HCT116 (cell line): ENCODE results near the gene EPHA4. TPM values are rescaled to one million over a fixed set of nuclear protein-coding genes. Genes with fewer than 3 reads are reported as not detected.

ENCODE experiments used
- ATAC-seq: fragments of 200-7000 bp; cut with Tn5 transposase; 2 replicates; pipeline ENCODE4 v1.9.1; 2020; ENCODE audit warnings: mild to moderate bottlenecking, moderate library complexity
- BruUV-seq: library from RNA; stranded (reverse); fragments of 400-500 nt; replicated peaks from 2 replicates; lab custom pipeline; 2021; lab: Mats Ljungman, UMichigan
- CTCF ChIA-PET: fragments of 300-600 bp; sonication (Branson Sonifier 250); formaldehyde crosslinking; loops from one replicate; lab custom pipeline; 2021; ENCODE audit warnings: antibody characterized with exemption; lab: Charles Lee
- POLR2A ChIA-PET: fragments of 300-600, 350-600 bp; sonication (Branson Sonifier 250); formaldehyde crosslinking; loops from one replicate; lab custom pipeline; 2021; ENCODE audit warnings: antibody characterized with exemption; lab: Charles Lee
- RAD21 ChIA-PET, 2 experiments: fragments of 300-600 bp; sonication (Branson Sonifier 250); formaldehyde crosslinking; loops; one replicate each; lab custom pipeline; 2023; ENCODE audit warnings: low total read pairs in 2 of 2; ENCODE audit not compliant: uncharacterized antibody in 2 of 2, unreplicated experiment in 2 of 2, low non-redundant PET in 1 of 2; lab: Charles Lee
- DNase-seq: peaks from one replicate; pipeline ENCODE4 v3.0.0-alpha.2; 2010; ENCODE audit warnings: low read depth, low spot score
- H2AFZ ChIP-seq: fragments of 200-600 bp; shearing (Covaris generic), sonication (generic); 2 replicates; pipeline ENCODE4 v1.6.1; 2017; ENCODE audit warnings: low read depth, mixed run types, mixed read lengths, antibody characterized with exemption, low read length; ENCODE audit not compliant: poor library complexity, severe bottlenecking
- H3K27ac ChIP-seq: 2 replicates; pipeline ENCODE4 v1.5.1; 2012; ENCODE audit warnings: low read depth, low read length
- H3K27me3 ChIP-seq: fragments of 200-600 bp; sonication (generic); 2 replicates; pipeline ENCODE4 v1.6.1; 2016; ENCODE audit warnings: mixed run types, low read length, mixed read lengths; ENCODE audit not compliant: insufficient read depth
- H3K36me3 ChIP-seq, 2 experiments: fragments of 200-500 bp in 1 of 2; fragments of 200-600 bp in 1 of 2; sonication (Bioruptor generic) in 1 of 2; sonication (generic) in 1 of 2; 2 replicates each; pipeline versions ENCODE4 v1.5.1 to v1.6.1; 2014 to 2016; ENCODE audit warnings: low read length in 2 of 2, inconsistent platforms in 1 of 2, mixed read lengths in 1 of 2, mixed run types in 1 of 2; ENCODE audit not compliant: insufficient read depth in 2 of 2, control insufficient read depth in 1 of 2
- H3K4me1 ChIP-seq, 2 experiments: fragments of 200-600 bp in 1 of 2; sonication (generic) in 1 of 2; 2 replicates each; pipeline versions ENCODE4 v1.5.1 to v1.6.1; 2012 to 2017; ENCODE audit warnings: low read length in 2 of 2, inconsistent platforms in 1 of 2, mild to moderate bottlenecking in 1 of 2, mixed read lengths in 1 of 2, mixed run types in 1 of 2, moderate library complexity in 1 of 2; ENCODE audit not compliant: insufficient read depth in 2 of 2, control insufficient read depth in 1 of 2
- H3K4me2 ChIP-seq: fragments of 200-600 bp; sonication (generic); 2 replicates; pipeline ENCODE4 v1.6.1; 2017; ENCODE audit warnings: mixed run types, low read length, mixed read lengths
- H3K4me3 ChIP-seq, 2 experiments: fragments of 200-600 bp in 1 of 2; sonication (generic) in 1 of 2; replicated peaks in 1 of 2; 2 replicates each; pipeline ENCODE4 v1.5.1; 2011 to 2016; ENCODE audit warnings: low read length in 2 of 2, control low read depth in 1 of 2, low read depth in 1 of 2, mild to moderate bottlenecking in 1 of 2, mixed read lengths in 1 of 2, mixed run types in 1 of 2
- H3K79me2 ChIP-seq: fragments of 200-600 bp; sonication (generic); 2 replicates; pipeline ENCODE4 v1.6.1; 2017; ENCODE audit warnings: mild to moderate bottlenecking, mixed run types, low read length, moderate library complexity, mixed read lengths; ENCODE audit not compliant: insufficient read depth
- H3K9ac ChIP-seq: fragments of 200-600 bp; sonication (generic); 2 replicates; pipeline ENCODE4 v1.6.1; 2016; ENCODE audit warnings: low read length, mixed read lengths
- H3K9me2 ChIP-seq: fragments of 200-600 bp; sonication (generic), shearing (Covaris generic); 2 replicates; pipeline ENCODE4 v1.6.1; 2017; ENCODE audit warnings: mixed run types, mild to moderate bottlenecking, moderate library complexity; ENCODE audit not compliant: insufficient read depth
- H3K9me3 ChIP-seq, 2 experiments: fragments of 200-500 bp in 1 of 2; fragments of 200-600 bp in 1 of 2; sonication (Bioruptor generic) in 1 of 2; sonication (generic) in 1 of 2; 2 replicates each; pipeline ENCODE4 v1.6.1; 2014 to 2017; ENCODE audit warnings: low read length in 2 of 2, mixed read lengths in 2 of 2, inconsistent platforms in 1 of 2, low read depth in 1 of 2, mild to moderate bottlenecking in 1 of 2, mixed run types in 1 of 2, moderate library complexity in 1 of 2; ENCODE audit not compliant: control insufficient read depth in 1 of 2, insufficient read depth in 1 of 2
- H4K20me1 ChIP-seq: fragments of 200-600 bp; sonication (generic), shearing (Covaris generic); 2 replicates; pipeline ENCODE4 v1.6.1; 2017; ENCODE audit warnings: mixed run types, mild to moderate bottlenecking, moderate library complexity; ENCODE audit not compliant: insufficient read depth
- CEBPB ChIP-seq: IDR thresholded peaks from 2 replicates; pipeline ENCODE4 v1.6.1; 2012; ENCODE audit warnings: low read depth
- EGR1 ChIP-seq: IDR thresholded peaks from 2 replicates; pipeline ENCODE4 v1.6.1; 2012; ENCODE audit warnings: low read depth
- FOSL1 ChIP-seq: IDR thresholded peaks from 2 replicates; pipeline ENCODE4 v1.6.1; 2012; ENCODE audit warnings: low read depth
- JUND ChIP-seq: IDR thresholded peaks from 2 replicates; pipeline ENCODE4 v1.6.1; 2012
- POLR2A ChIP-seq: IDR thresholded peaks from 2 replicates; pipeline ENCODE4 v1.7.0; 2011; ENCODE audit warnings: borderline replicate concordance; ENCODE audit not compliant: insufficient read depth, insufficient read length; ENCODE audit errors: extremely low read depth
- POLR2AphosphoS5 ChIP-seq: IDR thresholded peaks from 2 replicates; pipeline ENCODE4 v1.6.1; 2011; ENCODE audit warnings: mild to moderate bottlenecking, low read depth, low read length, moderate library complexity
- RAD21 ChIP-seq: IDR thresholded peaks from 2 replicates; pipeline ENCODE4 v1.6.1; 2012; ENCODE audit warnings: low read depth, mild to moderate bottlenecking
- SP1 ChIP-seq: IDR thresholded peaks from 2 replicates; pipeline ENCODE4 v1.6.1; 2012; ENCODE audit warnings: low read depth
- SRF ChIP-seq: IDR thresholded peaks from 2 replicates; pipeline ENCODE4 v1.6.1; 2012; ENCODE audit warnings: low read depth
- TCF7L2 ChIP-seq: IDR thresholded peaks from 2 replicates; pipeline ENCODE4 v1.7.0; 2011; ENCODE audit warnings: borderline replicate concordance, inconsistent platforms; ENCODE audit not compliant: insufficient read depth, insufficient read length; ENCODE audit errors: extremely low read depth
- ZFX ChIP-seq: fragments of 450-650 bp; IDR thresholded peaks from 2 replicates; pipeline ENCODE4 v1.6.1; 2017
- intact Hi-C: fragments of 100-400 bp; cut with micrococcal nuclease; formaldehyde crosslinking; loops from 2 replicates; pipeline ENCODE4 v1.10.0; 2022
- total RNA-seq: library from RNA; stranded (reverse); gene quantifications from one replicate; pipeline ENCODE4 v1.2.1, GENCODE V29; 2021; ENCODE audit not compliant: unreplicated experiment
- TF ChIP-seq, protein P1 (sequence below), 3 experiments: fragments of 200-600 bp in 1 of 3; sonication (generic) in 1 of 3; IDR thresholded peaks in 2 of 3; conservative IDR thresholded peaks in 1 of 3; 2 replicates each; pipeline ENCODE4 v1.5.1; 2012 to 2017; ENCODE audit warnings: low read depth in 2 of 3, low read length in 2 of 3, antibody characterized with exemption in 1 of 3, borderline replicate concordance in 1 of 3, control low read depth in 1 of 3, mild to moderate bottlenecking in 1 of 3, mixed read lengths in 1 of 3, mixed run types in 1 of 3, moderate library complexity in 1 of 3; ENCODE audit not compliant: insufficient read depth in 1 of 3
- TF ChIP-seq, protein P2 (sequence below): IDR thresholded peaks from 2 replicates; pipeline ENCODE4 v1.6.1; 2012
- TF ChIP-seq, protein P3 (sequence below): IDR thresholded peaks from 2 replicates; pipeline ENCODE4 v1.6.1; 2012

Gene EPHA4
- total RNA-seq, 1 experiment from 2014 or later, result 3.5 TPM

DNA sequence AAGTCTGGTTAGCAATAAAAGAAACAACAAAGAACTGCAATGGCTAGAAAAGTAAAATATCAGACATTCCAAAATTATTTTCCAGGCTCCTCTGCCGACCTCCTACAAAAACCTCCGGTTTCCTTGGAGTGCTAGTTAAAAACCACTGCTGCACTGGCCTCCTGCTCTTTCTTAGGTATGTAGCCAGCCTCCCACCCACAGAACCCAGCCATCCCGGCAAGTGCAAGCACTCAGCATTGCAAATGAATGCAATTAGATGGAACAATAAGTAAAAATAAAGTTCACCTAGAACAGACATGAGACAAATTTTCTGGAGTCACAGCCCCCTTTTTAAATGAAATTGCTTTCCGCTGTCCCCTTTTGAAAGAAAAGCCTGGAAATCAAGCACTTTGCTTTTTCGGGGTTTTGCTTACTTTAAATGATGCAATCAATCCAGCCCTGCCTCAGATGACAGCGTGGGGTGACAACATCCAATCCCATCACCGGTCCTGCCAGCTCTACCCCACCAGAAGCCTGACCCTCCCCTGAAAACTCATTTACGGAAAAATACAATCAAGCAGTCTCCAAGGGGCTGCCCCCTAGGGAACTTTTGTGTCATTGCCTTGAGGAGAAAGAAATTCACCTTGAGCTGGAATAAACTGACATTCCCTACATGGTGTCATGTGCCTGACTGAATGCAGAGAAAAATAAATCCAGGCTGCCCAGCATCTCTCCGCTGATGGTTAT lies 199.8 kb downstream of the EPHA4 start:
- no TSS peak for BruUV-seq
- ChIA-PET POLR2A (no interaction called here), RAD21 (no interaction called here), CTCF (interaction anchor here (0.9 to 1.0 kb wide), 2 partner anchors 15 to 72 kb away, joined by 3 to 4 read pairs; no protein-coding TSS in a partner anchor)
- DNase-seq (peak; percentile 22), ATAC-seq (peak; percentile 80)
- Histone ChIP-seq H3K4me1 (no peaks in the 10 kb centered on the region), H3K27ac (no peak overlapping the region), H4K20me1 (no peaks in the 10 kb centered on the region), H3K4me3 (no peak overlapping the region), H3K36me3 (no peaks in the 10 kb centered on the region), H3K79me2 (no peaks in the 10 kb centered on the region), H3K9me3 (no peaks in the 10 kb centered on the region), H3K4me2 (no peak overlapping the region), H3K9me2 (no peaks in the 10 kb centered on the region)
- intact Hi-C loops, result no loop called here
- TF ChIP-seq RAD21 (peak; percentile 30; the same call in 1 of the 2 replicates), POLR2AphosphoS5 (no peak)
- TF ChIP-seq, protein P1, sequence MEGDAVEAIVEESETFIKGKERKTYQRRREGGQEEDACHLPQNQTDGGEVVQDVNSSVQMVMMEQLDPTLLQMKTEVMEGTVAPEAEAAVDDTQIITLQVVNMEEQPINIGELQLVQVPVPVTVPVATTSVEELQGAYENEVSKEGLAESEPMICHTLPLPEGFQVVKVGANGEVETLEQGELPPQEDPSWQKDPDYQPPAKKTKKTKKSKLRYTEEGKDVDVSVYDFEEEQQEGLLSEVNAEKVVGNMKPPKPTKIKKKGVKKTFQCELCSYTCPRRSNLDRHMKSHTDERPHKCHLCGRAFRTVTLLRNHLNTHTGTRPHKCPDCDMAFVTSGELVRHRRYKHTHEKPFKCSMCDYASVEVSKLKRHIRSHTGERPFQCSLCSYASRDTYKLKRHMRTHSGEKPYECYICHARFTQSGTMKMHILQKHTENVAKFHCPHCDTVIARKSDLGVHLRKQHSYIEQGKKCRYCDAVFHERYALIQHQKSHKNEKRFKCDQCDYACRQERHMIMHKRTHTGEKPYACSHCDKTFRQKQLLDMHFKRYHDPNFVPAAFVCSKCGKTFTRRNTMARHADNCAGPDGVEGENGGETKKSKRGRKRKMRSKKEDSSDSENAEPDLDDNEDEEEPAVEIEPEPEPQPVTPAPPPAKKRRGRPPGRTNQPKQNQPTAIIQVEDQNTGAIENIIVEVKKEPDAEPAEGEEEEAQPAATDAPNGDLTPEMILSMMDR (IDR thresholded peaks at IDR 0.05 in 2 of 3, conservative IDR thresholded peaks at IDR 0.05 in 1 of 3; ENCODE audit: borderline replicate concordance in 1 of 3, insufficient read depth in 1 of 3, low read depth in 2 of 3, low read length in 2 of 3), result peak in 2 of 3 experiments; percentile 41 to 46; a peak in 3 of 6 replicates
- TF ChIP-seq, all 23 proteins: peak for 2
- Histone ChIP-seq H3K27me3 (peaks cover 12% of the 10 kb centered on the region; the same call in 1 of the 2 replicates), H3K9ac (no peak overlapping the region), H2AFZ (no peak overlapping the region)

DNA sequence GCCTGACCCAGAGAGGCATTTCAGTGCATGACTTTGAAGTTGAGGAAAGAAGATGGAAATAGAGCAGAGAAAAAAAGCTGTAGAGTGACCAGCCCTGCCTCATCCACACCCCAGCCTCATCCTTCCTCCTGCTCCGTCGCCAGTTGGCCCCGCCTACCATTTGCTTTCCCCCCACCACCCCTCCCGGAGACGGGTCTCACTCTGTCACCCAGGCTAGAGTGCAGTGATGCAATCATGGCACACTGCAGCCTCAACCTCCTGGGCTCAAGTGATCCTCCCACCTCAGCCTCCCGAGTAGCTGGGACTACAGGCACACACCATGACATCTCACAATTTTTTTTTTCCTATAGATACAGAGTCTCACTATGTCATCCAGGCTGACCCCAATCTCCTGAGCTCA lies 200.8 kb downstream of the EPHA4 start:
- intact Hi-C loops, result no loop called here
- DNase-seq (no peak), ATAC-seq (no peak)
- Histone ChIP-seq H3K27me3 (peaks cover 12% of the 10 kb centered on the region; the same call in 1 of the 2 replicates), H3K9me2 (no peaks in the 10 kb centered on the region), H3K4me1 (no peaks in the 10 kb centered on the region), H3K4me2 (no peak overlapping the region), H3K27ac (no peak overlapping the region), H4K20me1 (no peaks in the 10 kb centered on the region), H3K9ac (no peak overlapping the region), H3K4me3 (no peak overlapping the region), H3K36me3 (no peaks in the 10 kb centered on the region), H3K79me2 (no peaks in the 10 kb centered on the region), H2AFZ (no peak overlapping the region), H3K9me3 (no peaks in the 10 kb centered on the region)
- ChIA-PET RAD21 (no interaction called here), POLR2A (no interaction called here), CTCF (no interaction called here)
- BruUV-seq, result no TSS peak
- TF ChIP-seq FOSL1 (no peak), SP1 (no peak), POLR2AphosphoS5 (no peak), TCF7L2 (no peak), CEBPB (no peak), POLR2A (no peak), RAD21 (no peak), JUND (no peak), SRF (no peak), ZFX (no peak), EGR1 (no peak)
- TF ChIP-seq, protein P2, sequence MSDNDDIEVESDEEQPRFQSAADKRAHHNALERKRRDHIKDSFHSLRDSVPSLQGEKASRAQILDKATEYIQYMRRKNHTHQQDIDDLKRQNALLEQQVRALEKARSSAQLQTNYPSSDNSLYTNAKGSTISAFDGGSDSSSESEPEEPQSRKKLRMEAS, result no peak
- TF ChIP-seq, protein P3, sequence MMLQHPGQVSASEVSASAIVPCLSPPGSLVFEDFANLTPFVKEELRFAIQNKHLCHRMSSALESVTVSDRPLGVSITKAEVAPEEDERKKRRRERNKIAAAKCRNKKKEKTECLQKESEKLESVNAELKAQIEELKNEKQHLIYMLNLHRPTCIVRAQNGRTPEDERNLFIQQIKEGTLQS, result no peak
- TF ChIP-seq, protein P1 (IDR thresholded peaks at IDR 0.05 in 2 of 3, conservative IDR thresholded peaks at IDR 0.05 in 1 of 3; ENCODE audit: borderline replicate concordance in 1 of 3, insufficient read depth in 1 of 3, low read depth in 2 of 3, low read length in 2 of 3), result no peak
